H9 (cell line): Measurements from ENCODE around the gene LAMC2. TPM values are rescaled to one million over a fixed set of nuclear protein-coding genes. Genes with fewer than 3 reads are reported as not detected.

Experiments used
- DNase-seq: peaks from one replicate; pipeline ENCODE4 v3.0.0-alpha.2; 2017
- H2AFZ ChIP-seq: one replicate; pipeline ENCODE4 v1.6.1; 2013; ENCODE audit warnings: mild to moderate bottlenecking, low read length, control low read depth, moderate library complexity
- H2AK5ac ChIP-seq: 2 replicates; pipeline ENCODE4 v1.6.1; 2013; ENCODE audit warnings: low read length, control low read depth, mixed read lengths; ENCODE audit not compliant: insufficient read length
- H2BK120ac ChIP-seq: one replicate; pipeline ENCODE4 v1.6.1; 2013; ENCODE audit warnings: low read depth, mild to moderate bottlenecking, low read length, control low read depth, inconsistent platforms; ENCODE audit not compliant: poor library complexity, severe bottlenecking
- H2BK12ac ChIP-seq: 2 replicates; pipeline ENCODE4 v1.6.1; 2013; ENCODE audit warnings: low read length, control low read depth, mixed read lengths, low read depth; ENCODE audit not compliant: insufficient read length
- H2BK15ac ChIP-seq: 2 replicates; pipeline ENCODE4 v1.6.1; 2013; ENCODE audit warnings: low read depth, low read length, control low read depth
- H2BK20ac ChIP-seq: one replicate; pipeline ENCODE4 v1.6.1; 2013; ENCODE audit warnings: low read depth, mild to moderate bottlenecking, low read length, control low read depth, inconsistent platforms; ENCODE audit not compliant: poor library complexity, severe bottlenecking
- H2BK5ac ChIP-seq: 2 replicates; pipeline ENCODE4 v1.6.1; 2013; ENCODE audit warnings: low read length, control low read depth, mixed read lengths; ENCODE audit not compliant: insufficient read length
- H3K14ac ChIP-seq: 2 replicates; pipeline ENCODE4 v1.6.1; 2013; ENCODE audit warnings: low read length, control low read depth; ENCODE audit not compliant: insufficient read depth
- H3K18ac ChIP-seq: 2 replicates; pipeline ENCODE4 v1.6.1; 2013; ENCODE audit warnings: low read depth, mild to moderate bottlenecking, mixed read lengths, low read length, control low read depth; ENCODE audit not compliant: insufficient read length
- H3K23ac ChIP-seq: 2 replicates; pipeline ENCODE4 v1.6.1; 2013; ENCODE audit warnings: low read length, control low read depth, mixed read lengths, low read depth; ENCODE audit not compliant: insufficient read length
- H3K23me2 ChIP-seq: 2 replicates; pipeline ENCODE4 v1.6.1; 2013; ENCODE audit warnings: low read depth, mild to moderate bottlenecking, mixed read lengths, low read length, control low read depth; ENCODE audit not compliant: insufficient read length, poor library complexity, severe bottlenecking
- H3K27ac ChIP-seq: 2 replicates; pipeline ENCODE4 v1.5.1; 2013; ENCODE audit warnings: low read length, control low read depth, mixed read lengths, low read depth; ENCODE audit not compliant: insufficient read length
- H3K27me3 ChIP-seq: 2 replicates; pipeline ENCODE4 v1.6.1; 2013; ENCODE audit warnings: low read length, control low read depth, inconsistent platforms; ENCODE audit not compliant: insufficient read depth
- H3K4ac ChIP-seq: 2 replicates; pipeline ENCODE4 v1.6.1; 2013; ENCODE audit warnings: low read depth, mild to moderate bottlenecking, control low read depth, inconsistent platforms, low read length, moderate library complexity
- H3K4me1 ChIP-seq: 2 replicates; pipeline ENCODE4 v1.6.1; 2013; ENCODE audit warnings: low read length, control low read depth, inconsistent platforms; ENCODE audit not compliant: insufficient read depth
- H3K4me2 ChIP-seq: 2 replicates; pipeline ENCODE4 v1.6.1; 2013; ENCODE audit warnings: low read length, control low read depth, mixed read lengths; ENCODE audit not compliant: insufficient read length, insufficient read depth
- H3K56ac ChIP-seq: 2 replicates; pipeline ENCODE4 v1.6.1; 2013; ENCODE audit warnings: low read depth, mild to moderate bottlenecking, mixed read lengths, low read length, control low read depth; ENCODE audit not compliant: insufficient read length
- H3K79me1 ChIP-seq: 2 replicates; pipeline ENCODE4 v1.6.1; 2013; ENCODE audit warnings: low read depth, mild to moderate bottlenecking, moderate library complexity, low read length, control low read depth, inconsistent platforms; ENCODE audit not compliant: insufficient read depth, poor library complexity, severe bottlenecking
- H3K79me2 ChIP-seq: 2 replicates; pipeline ENCODE4 v1.6.1; 2013; ENCODE audit warnings: low read length, control low read depth, inconsistent platforms; ENCODE audit not compliant: insufficient read depth
- H3K9ac ChIP-seq: 2 replicates; pipeline ENCODE4 v1.6.1; 2013; ENCODE audit warnings: low read length, control low read depth, mixed read lengths; ENCODE audit not compliant: insufficient read length; ENCODE audit errors: extremely low read depth
- H3K9me3 ChIP-seq: one replicate; pipeline ENCODE4 v1.6.1; 2013; ENCODE audit warnings: low read depth, low read length, inconsistent platforms; ENCODE audit not compliant: control insufficient read depth
- H3T11ph ChIP-seq: one replicate; pipeline ENCODE4 v1.6.1; 2013; ENCODE audit warnings: mild to moderate bottlenecking, low read length, control low read depth, inconsistent platforms
- H4K20me1 ChIP-seq: one replicate; pipeline ENCODE4 v1.6.1; 2013; ENCODE audit not compliant: control insufficient read depth, insufficient read length, insufficient read depth
- H4K5ac ChIP-seq: 2 replicates; pipeline ENCODE4 v1.6.1; 2013; ENCODE audit warnings: low read depth, mild to moderate bottlenecking, mixed read lengths, low read length, control low read depth; ENCODE audit not compliant: insufficient read length
- H4K8ac ChIP-seq: replicated peaks from 2 replicates; pipeline ENCODE4 v1.6.1; 2013; ENCODE audit warnings: low read length, control low read depth, mixed read lengths, low read depth; ENCODE audit not compliant: insufficient read length
- H4K91ac ChIP-seq: 2 replicates; pipeline ENCODE4 v1.6.1; 2013; ENCODE audit warnings: low read depth, mild to moderate bottlenecking, moderate library complexity, mixed read lengths, low read length, control low read depth; ENCODE audit not compliant: insufficient read length
- H3K27ac Mint-ChIP-seq, 3 experiments: 2 replicates in 2 of 3; 3 replicates in 1 of 3; pipeline ENCODE4 v1.8.0; 2020 to 2021; ENCODE audit warnings: mixed read lengths in 3 of 3, mild to moderate bottlenecking in 1 of 3, moderate library complexity in 1 of 3
- H3K27me3 Mint-ChIP-seq: 2 replicates; pipeline ENCODE4 v1.8.0; 2021; ENCODE audit warnings: low read depth, mild to moderate bottlenecking, moderate library complexity, mixed read lengths
- H3K36me3 Mint-ChIP-seq, 3 experiments: 2 replicates in 2 of 3; 3 replicates in 1 of 3; pipeline ENCODE4 v1.8.0; 2020 to 2021; ENCODE audit warnings: low read depth in 3 of 3, mixed read lengths in 3 of 3; ENCODE audit not compliant: insufficient read depth in 1 of 3
- H3K4me1 Mint-ChIP-seq, 2 experiments: 2 replicates each; pipeline ENCODE4 v1.8.0; 2020; ENCODE audit warnings: mixed read lengths in 2 of 2
- H3K4me3 Mint-ChIP-seq, 2 experiments: 2 replicates in 1 of 2; 3 replicates in 1 of 2; pipeline ENCODE4 v1.8.0; 2020 to 2021; ENCODE audit warnings: mild to moderate bottlenecking in 2 of 2, mixed read lengths in 2 of 2, moderate library complexity in 1 of 2
- H3K9me3 Mint-ChIP-seq, 2 experiments: 2 replicates in 1 of 2; 3 replicates in 1 of 2; pipeline ENCODE4 v1.8.0; 2020; ENCODE audit warnings: mild to moderate bottlenecking in 2 of 2, mixed read lengths in 2 of 2, moderate library complexity in 1 of 2
- CTCF ChIP-seq: fragments of 200-600 bp; sonication (generic); conservative IDR thresholded peaks from 3 replicates; pipeline ENCODE4 v1.8.0; 2021; ENCODE audit warnings: antibody characterized with exemption, mild to moderate bottlenecking
- WGBS: extraction: QIAGEN DNeasy Blood & Tissue Kit; methylation state at CpG from one replicate; pipeline ENCODE4 v1.1.7; 2013; ENCODE audit warnings: missing lambda C conversion rate, low lambda C conversion rate, mixed read lengths; ENCODE audit not compliant: insufficient read length; ENCODE audit errors: extremely low coverage; 5-methylcytosine and 5-hydroxymethylcytosine counted together
- total RNA-seq: library from RNA; stranded (reverse); gene quantifications from 2 replicates; pipeline ENCODE4 v1.2.1, GENCODE V29; 2021

Gene LAMC2
- total RNA-seq, 1 experiment from 2014 or later, result 7.4 TPM

GRCh38 chr1:183248989-183249691 lies 63.1 kb downstream of the LAMC2 start:
- Mint-ChIP-seq H3K4me1 (peaks cover 3 to 12% of the 10 kb centered on the region in 2 experiments; a peak in 2 of 4 replicates), H3K36me3 (peaks cover 11 to 21% (median 13%) of the 10 kb centered on the region in 3 experiments; a peak in 6 of 7 replicates), H3K27me3 (no peaks in the 10 kb centered on the region), H3K9me3 (peaks cover 2 to 5% of the 10 kb centered on the region in 2 experiments; a peak in 3 of 5 replicates), H3K27ac (no peak overlapping the region; a peak in 2 of 7 replicates), H3K4me3 (no peak overlapping the region)
- Histone ChIP-seq H4K5ac (no peak overlapping the region), H3K23ac (no peak overlapping the region), H3K27me3 (no peaks in the 10 kb centered on the region), H3K9ac (no peak overlapping the region), H3K23me2 (no peaks in the 10 kb centered on the region), H2BK5ac (no peak overlapping the region), H2AFZ (no peak overlapping the region), H3K56ac (no peak overlapping the region), H3K14ac (no peak overlapping the region), H3T11ph (no peak overlapping the region), H3K4me1 (no peaks in the 10 kb centered on the region), H2BK20ac (no peak overlapping the region), H3K4ac (no peak overlapping the region), H3K4me2 (no peak overlapping the region), H2BK12ac (no peak overlapping the region), H2BK15ac (no peak overlapping the region), H4K20me1 (no peaks in the 10 kb centered on the region), H3K79me1 (no peaks in the 10 kb centered on the region), H4K8ac (no peak overlapping the region), H3K18ac (no peak overlapping the region), H2BK120ac (no peak overlapping the region), H3K27ac (no peak overlapping the region), H2AK5ac (no peak overlapping the region), H3K9me3 (no peaks in the 10 kb centered on the region), H4K91ac (no peak overlapping the region), H3K79me2 (no peaks in the 10 kb centered on the region)
- no CpG with 5 or more reads among the region's 4 CpGs for WGBS
- no peak for DNase-seq
- TF ChIP-seq CTCF, result no peak
